Endothelial cell of umbilical vein (primary cell): ENCODE results near the gene PTPRT.

Experiments used
- POLR2A ChIP-seq: IDR thresholded peaks from 2 replicates; pipeline ENCODE4 v1.6.1; 2012; ENCODE audit warnings: low read depth, mild to moderate bottlenecking, control low read depth, low read length
- POLR2AphosphoS5 ChIP-seq: IDR thresholded peaks from 2 replicates; pipeline ENCODE4 v1.6.1; 2012; ENCODE audit warnings: low read depth, mild to moderate bottlenecking, control low read depth, low read length, moderate library complexity; ENCODE audit not compliant: insufficient read depth

DNA sequence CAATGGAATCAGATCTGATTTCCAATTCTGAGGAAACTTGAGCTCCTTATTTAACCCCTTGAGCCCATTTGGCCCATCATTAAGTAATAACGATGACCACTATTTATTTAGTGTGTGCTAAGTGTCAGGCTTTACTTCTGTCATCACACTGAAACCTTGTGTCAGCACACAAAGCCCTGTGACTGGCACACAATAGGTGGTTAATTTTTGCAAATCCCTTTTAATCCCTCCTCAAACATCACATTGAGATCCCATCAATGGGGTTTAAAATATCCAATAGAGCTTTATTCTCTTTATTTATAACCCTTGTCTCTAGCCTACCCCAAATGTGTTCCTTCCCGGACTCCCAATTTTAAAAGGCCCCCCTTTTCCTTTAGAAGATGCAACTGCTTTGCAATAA, 914.7 kb downstream of the PTPRT start:
- TF ChIP-seq POLR2A, result no peak
- TF ChIP-seq POLR2AphosphoS5, result no peak
